GM19025 (cell line): ENCODE measurements around the gene BRCA2.

Experiments
- ATAC-seq: cut with Tn5 transposase; IDR thresholded peaks from one replicate; pipeline ENCODE4 v1.9.1; 2021; ENCODE audit warnings: mild to moderate bottlenecking, low read depth, moderate library complexity; ENCODE audit not compliant: unreplicated experiment

Gene BRCA2

GRCh38 chr13:32378012-32378411 is 62.7 kb downstream of the BRCA2 start:
- no peak for ATAC-seq

- no peak for ATAC-seq
Measured at GRCh38 chr13:32381539-32381938, 66.2 kb downstream of the BRCA2 start.

GRCh38 chr13:32383836-32384618 is 68.7 kb downstream of the BRCA2 start:
- ATAC-seq = no peak

DNA sequence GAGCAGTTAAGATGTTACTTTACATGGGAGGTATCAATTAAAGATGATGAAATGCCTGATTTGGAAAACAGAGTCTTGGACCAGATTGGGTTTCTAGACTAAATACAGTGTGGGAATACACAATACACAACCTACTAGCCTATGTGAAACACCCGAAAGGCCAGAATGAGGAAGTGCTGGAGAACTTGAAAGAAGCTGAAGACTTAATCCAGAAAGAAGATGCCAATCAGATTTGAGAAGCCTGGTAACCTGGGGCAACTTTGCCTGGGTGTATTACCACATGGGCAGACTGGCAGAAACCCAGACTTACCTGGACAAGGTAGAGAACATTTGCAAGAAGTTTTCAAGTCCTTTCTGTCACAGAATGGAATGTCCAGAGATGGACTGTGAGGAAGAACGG is 69.4 kb downstream of the BRCA2 start:
- no peak for ATAC-seq

DNA sequence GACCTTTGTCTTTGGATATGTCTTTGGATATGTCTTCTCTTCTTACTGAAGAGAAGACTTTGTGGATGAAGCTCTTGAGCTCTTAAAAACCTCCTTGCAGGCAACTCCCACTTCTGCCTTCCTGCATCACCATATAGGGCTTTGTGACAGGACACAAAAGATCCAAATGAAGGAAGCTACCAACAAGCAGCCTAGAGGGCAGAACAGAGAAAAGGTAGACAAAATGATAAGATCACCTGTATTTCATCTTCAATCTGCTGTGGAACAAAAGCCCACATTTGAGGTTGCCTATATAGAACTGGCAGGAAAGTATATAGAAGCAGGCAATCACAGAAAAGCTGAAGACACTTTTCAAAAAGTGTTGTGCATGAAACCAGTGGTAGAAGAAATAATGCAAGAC is 70.1 kb downstream of the BRCA2 start:
- ATAC-seq = no peak

GRCh38 chr13:32390048-32390447 is 74.7 kb downstream of the BRCA2 start:
- ATAC-seq = no peak

GRCh38 chr13:32390484-32390883 is 75.2 kb downstream of the BRCA2 start:
- ATAC-seq = no peak

DNA sequence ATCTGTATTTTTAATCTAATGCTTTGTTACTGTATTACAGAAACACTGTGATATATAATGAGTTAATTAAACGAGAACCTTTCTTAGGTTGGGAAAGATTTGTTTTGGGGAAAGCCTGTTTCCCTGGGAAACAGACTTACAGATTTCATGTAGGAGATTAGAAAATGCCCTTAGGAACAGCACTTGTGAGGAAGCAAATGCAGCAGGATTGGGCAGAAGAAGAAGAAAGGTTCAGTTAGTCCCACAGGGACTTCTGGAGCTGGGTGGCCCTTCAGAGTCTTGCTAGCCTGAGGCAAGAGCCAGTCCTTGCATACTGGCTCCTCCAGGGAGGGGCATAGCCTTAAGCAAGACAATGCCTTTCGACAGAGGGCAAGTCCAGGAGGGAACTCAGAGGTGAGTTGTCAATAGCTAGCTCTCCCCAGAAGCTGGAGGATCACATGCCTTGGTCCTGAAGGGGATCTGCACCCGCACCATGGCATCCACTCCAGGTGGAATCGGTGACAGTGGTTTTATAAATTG is 75.9 kb downstream of the BRCA2 start:
- ATAC-seq = no peak

DNA sequence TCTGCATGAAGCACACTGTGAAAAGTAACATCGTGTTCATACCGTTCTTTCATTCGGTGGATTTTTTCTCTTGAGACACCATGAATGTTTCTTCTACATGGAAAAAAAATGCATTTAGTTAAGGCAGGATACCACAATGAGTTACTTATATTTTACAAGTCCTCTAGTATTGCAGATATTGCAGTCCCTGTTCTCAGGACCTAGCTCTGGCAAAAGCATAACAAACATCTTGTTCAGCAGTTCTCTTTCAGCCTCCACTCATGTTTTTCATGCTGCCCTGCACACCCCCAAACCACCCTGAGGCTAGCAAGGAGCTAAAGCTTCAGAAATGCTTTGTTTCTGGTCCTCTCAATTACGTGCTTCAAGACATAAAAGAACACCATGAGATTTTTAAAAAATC is 87.8 kb downstream of the BRCA2 start:
- no peak for ATAC-seq

DNA sequence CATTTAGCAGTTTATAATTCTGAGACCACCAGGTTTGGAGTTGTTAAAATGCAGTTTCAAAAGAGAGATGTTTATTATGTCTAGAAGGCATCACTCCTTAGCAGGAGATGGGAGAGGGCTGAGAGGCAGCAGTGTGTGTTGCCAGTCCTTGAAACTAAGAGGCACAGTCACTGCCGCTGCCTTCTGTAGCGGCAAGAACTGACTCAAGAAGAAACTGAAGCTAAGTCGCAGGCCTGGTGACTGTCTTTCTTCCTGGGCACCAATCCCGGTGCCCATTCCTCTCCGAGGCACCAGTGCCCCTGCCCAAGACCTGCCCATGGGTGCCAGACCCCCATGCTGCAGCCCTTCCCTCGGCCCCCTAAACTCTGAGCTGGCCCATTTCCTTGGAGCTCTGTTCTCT is 92.5 kb downstream of the BRCA2 start:
- ATAC-seq = peak; percentile 76

DNA sequence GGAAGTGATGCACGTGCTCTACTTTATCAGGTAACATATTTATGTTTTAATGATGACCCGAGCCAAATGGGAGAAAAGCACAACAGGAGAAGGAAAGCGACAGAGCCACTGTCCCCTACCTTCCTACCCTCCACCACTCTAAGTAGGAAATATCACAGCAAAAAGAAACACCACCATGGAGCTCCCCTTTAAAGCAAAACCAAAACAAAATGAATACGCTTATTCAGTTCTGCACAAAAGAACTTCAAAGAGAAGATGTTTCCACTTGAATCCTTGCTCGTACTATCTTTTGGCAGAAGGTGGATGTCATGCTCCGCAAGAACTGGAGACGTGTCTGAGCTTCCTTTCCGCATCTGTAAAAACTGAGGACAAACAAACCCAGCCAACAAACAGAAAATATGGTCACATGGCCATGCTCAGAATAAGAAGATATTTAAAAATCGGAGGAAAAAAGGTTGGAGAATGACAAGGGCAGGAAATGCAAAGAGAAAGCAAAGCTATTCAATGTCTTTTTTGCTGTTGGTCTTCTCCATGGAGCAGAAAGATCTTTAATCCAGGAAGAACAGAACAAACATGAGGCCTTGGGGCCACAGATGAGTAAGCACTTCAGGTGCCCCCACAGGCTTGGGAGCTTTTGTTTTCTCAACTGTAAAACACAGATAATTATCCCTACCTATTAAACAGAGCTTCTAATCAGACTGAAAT is 93.1 kb downstream of the BRCA2 start:
- no peak for ATAC-seq

DNA sequence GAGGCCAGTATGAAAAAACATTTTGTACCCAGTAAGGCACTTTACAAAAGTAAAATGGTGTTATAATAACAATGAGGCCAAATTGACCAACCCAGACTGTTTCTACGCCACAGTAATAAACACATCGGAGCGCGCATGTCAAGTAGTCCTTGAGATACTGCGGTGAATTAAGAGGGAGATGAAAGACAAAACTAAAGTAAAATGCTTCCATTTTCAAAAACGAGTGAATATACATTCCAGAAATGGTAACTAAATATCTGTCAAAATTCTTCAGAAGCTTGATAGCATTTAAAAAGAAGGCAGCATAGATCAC is 93.6 kb downstream of the BRCA2 start:
- no peak for ATAC-seq

GRCh38 chr13:32409561-32410421 is 94.5 kb downstream of the BRCA2 start:
- no peak for ATAC-seq

GRCh38 chr13:32413284-32413683 is 98.0 kb downstream of the BRCA2 start:
- no peak for ATAC-seq

GRCh38 chr13:32414580-32414979 is 99.3 kb downstream of the BRCA2 start:
- ATAC-seq = no peak

GRCh38 chr13:32415019-32415418 is 99.7 kb downstream of the BRCA2 start:
- no peak for ATAC-seq

GRCh38 chr13:32417995-32418394 is 102.7 kb downstream of the BRCA2 start:
- ATAC-seq = no peak

DNA sequence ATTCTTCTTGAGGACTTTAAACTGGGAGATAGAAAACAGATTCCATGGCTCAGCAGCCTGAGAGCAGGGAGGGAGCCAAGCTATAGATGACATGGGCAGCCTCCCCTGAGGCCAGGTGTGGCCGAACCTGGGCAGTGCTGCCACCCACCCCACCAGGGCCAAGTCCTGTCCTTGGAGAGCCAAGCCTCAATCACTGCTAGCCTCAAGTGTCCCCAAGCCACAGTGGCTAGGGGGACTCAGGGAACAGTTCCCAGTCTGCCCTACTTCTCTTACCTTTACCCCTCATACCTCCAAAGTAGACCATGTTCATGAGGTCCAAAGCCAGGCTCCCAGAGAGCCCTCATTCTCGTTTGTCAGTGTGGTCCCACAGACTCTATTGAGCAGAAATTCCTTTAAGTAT is 104.6 kb downstream of the BRCA2 start:
- no peak for ATAC-seq

DNA sequence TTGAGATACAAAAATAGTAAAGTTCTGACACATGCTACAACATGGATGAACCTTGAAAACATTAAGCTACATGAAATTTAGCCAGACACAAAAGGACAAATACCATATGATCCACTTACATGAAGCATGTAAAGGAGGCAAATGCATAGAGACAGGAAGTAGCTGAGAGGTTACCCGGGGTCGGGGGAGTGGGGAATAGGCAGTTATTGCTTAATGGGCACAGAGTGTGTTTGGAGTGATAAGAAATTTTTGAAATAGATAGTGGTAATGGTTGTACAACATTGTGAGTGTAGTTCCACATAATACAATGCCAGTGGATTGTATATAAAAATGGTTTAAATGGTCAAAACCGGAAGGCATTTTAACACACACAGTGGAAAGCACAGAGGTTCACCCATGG is 108.3 kb downstream of the BRCA2 start:
- ATAC-seq = no peak

DNA sequence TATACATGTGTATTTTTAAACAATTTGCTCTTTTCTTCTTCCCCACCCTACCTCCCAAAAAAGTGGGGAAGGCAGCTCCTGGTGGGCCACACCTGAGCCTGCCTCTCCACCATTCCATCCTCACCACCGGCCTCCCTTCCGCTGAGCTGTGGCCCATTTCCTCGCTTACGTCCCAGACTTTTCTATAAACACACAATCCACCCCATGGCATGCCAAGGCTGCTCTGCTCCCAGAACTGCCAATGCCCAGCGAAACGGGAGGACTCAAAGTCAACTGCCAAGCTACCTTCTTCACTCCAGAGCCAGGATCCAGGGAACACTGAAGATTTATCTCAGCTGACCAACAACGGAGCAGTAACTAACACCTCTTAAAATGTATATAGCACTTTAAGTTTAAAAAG is 109.8 kb downstream of the BRCA2 start:
- no peak for ATAC-seq
